ENCODE results near the gene MSH3.

Gene MSH3

GRCh38 chr5:80618438-80618837 lies 36.0 kb upstream of the MSH3 start:
- no peak overlapping the region for H3K4me3 ChIP-seq (ENCODE audit: low read depth, low read length)
- no peak for TF ChIP-seq CTCF (IDR thresholded peaks at IDR 0.05; ENCODE audit: borderline replicate concordance, insufficient read depth, low read depth, low read length)

- H3K4me3 ChIP-seq (ENCODE audit: low read depth, low read length) = no peak overlapping the region
- no peak for TF ChIP-seq CTCF (IDR thresholded peaks at IDR 0.05; ENCODE audit: borderline replicate concordance, insufficient read depth, low read depth, low read length)
Observed at GRCh38 chr5:80619086-80619485, 35.4 kb upstream of the MSH3 start.

GRCh38 chr5:80620211-80620610 lies 34.2 kb upstream of the MSH3 start:
- H3K4me3 ChIP-seq (ENCODE audit: low read depth, low read length) = no peak overlapping the region
- TF ChIP-seq CTCF (IDR thresholded peaks at IDR 0.05; ENCODE audit: borderline replicate concordance, insufficient read depth, low read depth, low read length) = no peak

- TF ChIP-seq CTCF (IDR thresholded peaks at IDR 0.05; ENCODE audit: borderline replicate concordance, insufficient read depth, low read depth, low read length) = no peak
- H3K4me3 ChIP-seq (ENCODE audit: low read depth, low read length) = no peak overlapping the region
Observed at GRCh38 chr5:80622756-80623155, 31.7 kb upstream of the MSH3 start.

GRCh38 chr5:80623999-80624398 lies 30.5 kb upstream of the MSH3 start:
- TF ChIP-seq CTCF (IDR thresholded peaks at IDR 0.05; ENCODE audit: borderline replicate concordance, insufficient read depth, low read depth, low read length) = no peak
- no peak overlapping the region for H3K4me3 ChIP-seq (ENCODE audit: low read depth, low read length)

GRCh38 chr5:80625230-80625629 lies 29.2 kb upstream of the MSH3 start:
- no peak for TF ChIP-seq CTCF (IDR thresholded peaks at IDR 0.05; ENCODE audit: borderline replicate concordance, insufficient read depth, low read depth, low read length)
- no peak overlapping the region for H3K4me3 ChIP-seq (ENCODE audit: low read depth, low read length)

- no peak for TF ChIP-seq CTCF (IDR thresholded peaks at IDR 0.05; ENCODE audit: borderline replicate concordance, insufficient read depth, low read depth, low read length)
- H3K4me3 ChIP-seq (ENCODE audit: low read depth, low read length) = no peak overlapping the region
Observed at GRCh38 chr5:80629281-80629680, 25.2 kb upstream of the MSH3 start.

Data from GM12875 (cell line).